M059J (cell line): ENCODE measurements around the gene SNTG2. TPM values are rescaled to one million over a fixed set of nuclear protein-coding genes. Genes with fewer than 3 reads are reported as not detected.

Source experiments
- DNase-seq: peaks from one replicate; pipeline ENCODE4 v3.0.0-alpha.2; 2012; ENCODE audit warnings: low read depth
- total RNA-seq: library from RNA; depleted of rRNA; stranded (reverse); fragments of >200 nt; shearing (Covaris generic); gene quantifications from 2 replicates; pipeline ENCODE4 v1.2.3, GENCODE V29; 2014

Gene SNTG2
- total RNA-seq, 1 experiment from 2014 or later = not detected

DNA sequence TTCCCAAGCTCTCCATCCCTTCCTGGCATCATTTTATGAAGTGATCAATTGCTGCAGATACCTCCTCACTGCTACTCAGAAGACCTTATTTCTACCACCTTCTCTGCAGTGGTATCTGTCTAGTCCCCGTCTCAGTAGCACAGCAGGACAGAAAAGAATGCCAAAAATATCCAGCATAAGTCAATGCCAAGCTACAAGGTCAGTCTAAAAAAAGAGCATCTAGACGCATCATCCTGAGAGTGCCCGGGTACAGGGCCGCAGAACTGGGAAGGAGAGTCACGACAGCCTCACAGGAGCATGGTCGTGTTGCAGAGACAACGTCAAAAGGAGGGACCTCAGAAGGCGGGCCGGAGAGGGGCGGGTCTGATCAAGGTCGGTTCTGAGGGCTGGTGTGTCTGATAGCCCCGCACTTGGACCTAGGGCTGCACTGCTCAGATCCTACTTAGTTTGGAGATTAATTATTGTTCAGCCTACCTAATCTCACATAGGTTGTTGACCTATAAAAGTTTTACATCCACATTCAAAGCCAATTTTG lies 24.3 kb upstream of the SNTG2 start:
- no peak for DNase-seq

DNA sequence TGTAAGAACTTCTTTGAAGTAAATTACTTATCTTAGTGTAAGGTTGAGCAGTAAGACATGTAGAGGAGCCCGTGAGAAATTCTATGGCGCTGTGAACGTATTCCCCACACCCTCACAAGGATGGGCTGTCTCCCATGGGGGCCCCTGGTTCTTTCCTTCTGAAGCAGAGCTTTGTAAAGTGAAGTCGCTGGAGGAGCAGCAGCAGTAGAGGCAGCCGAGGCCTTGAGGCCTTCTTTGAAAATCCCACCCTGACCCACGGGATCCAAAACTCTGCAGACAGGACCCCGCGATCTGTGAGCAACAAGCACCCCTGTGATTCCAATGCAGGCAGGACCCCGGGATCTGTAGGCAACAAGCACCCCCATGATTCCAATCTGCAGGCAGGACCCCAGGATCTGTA lies 23.8 kb upstream of the SNTG2 start:
- no peak for DNase-seq

DNA sequence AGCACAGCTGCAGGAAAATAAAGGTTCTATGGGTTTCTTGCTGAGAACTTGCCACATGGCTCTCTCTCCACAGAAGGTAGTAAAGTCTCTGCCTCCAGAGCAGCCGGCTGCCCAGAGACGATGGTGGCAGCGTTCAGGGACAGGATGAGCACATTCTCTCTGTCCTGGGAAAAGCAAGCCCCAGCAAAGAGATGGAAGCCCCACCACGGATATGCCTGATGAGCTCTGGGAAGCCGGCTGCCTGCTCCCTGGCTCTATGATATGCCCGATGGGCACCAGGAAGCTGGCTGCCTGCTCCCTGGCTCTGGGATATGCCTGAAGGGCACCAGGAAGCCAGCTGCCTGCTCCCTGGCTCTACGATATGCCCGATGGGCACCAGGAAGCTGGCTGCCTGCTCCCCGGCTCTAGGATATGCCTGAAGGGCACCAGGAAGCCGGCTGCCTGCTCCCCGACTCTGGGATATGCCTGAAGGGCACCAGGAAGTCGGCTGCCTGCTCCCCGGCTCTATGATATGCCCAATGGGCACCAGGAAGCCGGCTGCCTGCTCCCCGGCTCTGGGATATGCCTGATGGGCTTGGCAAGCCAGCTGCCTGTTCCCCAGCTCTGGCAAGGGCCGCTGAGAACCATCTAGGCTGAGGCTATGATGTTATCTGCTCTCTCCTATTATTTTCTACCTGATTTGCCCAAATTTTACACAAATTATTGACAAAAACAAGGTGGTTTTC lies 21.5 kb upstream of the SNTG2 start:
- DNase-seq = no peak

DNA sequence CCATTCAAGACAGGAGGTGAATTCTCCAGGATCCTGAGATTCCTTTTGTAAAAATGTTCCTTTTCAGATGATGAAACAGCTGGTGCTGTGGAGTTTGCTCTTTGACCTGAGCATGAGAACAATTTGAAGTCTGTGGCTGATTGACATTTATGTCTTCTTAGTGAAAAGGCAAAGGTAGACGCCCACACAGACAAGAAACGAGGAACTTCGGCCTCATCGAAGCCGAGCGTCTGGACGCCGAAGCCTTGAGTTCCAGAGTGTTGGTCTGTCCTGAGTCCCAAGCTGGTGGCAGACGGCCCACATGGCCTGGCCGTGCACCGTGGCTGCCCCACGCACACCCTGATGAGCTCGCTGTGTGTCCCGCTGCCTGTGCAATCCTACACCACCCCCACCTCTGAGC lies 20.7 kb upstream of the SNTG2 start:
- DNase-seq = no peak

DNA sequence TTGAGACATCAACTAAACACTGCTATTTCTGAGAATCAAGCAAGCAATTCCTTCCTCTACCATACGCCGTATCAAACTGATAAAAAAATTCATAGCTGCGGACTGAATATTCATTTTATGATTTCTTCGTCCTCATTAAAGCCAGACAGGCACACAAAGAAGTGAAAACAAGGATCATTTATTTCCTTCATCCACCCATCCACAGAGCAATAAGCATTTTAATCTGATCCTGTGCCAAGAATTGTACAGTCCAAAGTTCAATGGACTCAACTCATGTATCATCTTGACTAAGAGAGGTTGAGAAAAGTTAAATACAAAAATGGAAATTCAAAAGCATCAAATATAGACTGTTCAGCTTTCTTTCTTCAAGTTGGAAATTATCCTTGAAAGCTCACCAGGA lies 19.7 kb upstream of the SNTG2 start:
- DNase-seq = no peak

DNA sequence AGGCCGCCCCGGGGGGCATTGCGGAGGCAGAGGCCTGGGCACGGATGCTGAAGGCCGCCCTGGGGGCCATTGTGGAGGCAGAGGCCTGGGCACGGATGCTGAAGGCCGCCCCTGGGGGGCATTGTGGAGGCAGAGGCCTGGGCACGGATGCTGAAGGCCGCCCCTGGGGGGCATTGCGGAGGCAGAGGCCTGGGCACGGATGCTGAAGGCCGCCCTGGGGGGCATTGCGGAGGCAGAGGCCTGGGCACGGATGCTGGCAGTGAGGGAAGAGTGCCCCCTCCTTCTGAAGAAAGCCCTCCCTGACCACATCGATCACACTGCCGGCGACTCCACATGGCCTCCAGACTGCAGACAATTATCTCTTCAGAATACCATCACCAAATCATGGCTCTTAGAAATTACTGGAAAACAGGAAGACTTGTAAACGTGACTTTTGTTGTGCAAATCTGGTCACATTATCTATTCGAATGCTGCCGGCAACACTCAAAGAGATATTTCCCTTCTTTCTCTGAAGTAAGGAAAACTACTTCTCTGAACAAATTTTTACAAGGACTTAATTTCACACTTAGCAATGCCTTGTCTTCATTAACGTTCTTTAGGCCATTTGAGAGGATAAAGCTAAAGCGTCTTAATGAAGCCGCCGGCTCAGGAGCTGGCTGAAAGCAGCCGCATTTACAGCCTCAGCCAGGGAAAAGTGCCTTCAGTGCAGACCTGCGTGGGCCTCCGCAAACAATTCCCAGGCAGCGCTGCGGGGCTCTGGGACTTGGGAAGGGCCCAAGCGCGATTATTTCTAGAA lies 18.1 kb upstream of the SNTG2 start:
- no peak for DNase-seq

DNA sequence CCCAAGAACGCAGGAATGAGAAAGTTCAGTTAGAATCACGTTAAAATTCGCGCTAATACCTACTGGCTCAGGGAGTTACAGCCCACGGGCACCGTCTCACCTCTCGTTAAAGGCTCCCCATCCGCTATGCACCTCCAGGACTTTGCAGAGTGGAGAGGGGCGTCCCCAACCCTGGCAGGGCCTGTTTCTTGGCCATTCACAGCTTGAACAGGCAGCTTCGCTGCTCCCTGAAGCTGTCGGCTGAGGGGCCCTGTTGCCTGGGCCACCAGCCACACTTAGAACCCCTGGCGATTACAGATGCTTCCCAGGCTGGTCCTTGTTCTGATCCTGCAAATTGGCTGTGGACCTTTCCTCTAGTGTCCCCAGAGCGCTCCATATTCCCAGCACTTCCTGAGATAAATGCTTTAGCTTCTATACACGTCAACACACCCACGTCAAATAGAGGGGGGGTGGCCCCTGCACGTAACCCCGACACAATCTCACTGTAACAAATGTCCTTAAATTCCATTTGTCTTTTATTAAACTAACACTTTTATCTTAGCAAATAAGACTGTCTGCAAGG lies 16.8 kb upstream of the SNTG2 start:
- no peak for DNase-seq

DNA sequence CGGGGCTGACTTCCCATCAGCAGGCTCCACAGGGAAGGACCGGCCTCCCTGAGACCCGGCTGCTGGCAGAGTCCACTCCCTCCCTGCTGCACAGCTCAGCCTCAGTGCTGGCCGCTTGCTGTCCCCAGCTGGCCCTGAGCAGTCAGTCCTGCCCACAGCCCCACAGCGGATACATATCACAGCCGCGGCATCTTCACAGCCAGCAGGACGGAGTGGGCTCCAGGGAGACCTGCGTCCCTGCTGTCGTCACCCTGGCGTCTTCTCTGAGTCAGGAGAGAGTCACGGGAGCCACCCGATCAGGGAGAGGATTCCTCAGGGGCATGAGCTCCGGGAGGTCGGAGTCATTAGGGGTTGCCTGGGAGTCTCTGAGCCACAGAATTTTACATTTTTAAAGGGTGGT lies 13.1 kb upstream of the SNTG2 start:
- peak; percentile 18 for DNase-seq

DNA sequence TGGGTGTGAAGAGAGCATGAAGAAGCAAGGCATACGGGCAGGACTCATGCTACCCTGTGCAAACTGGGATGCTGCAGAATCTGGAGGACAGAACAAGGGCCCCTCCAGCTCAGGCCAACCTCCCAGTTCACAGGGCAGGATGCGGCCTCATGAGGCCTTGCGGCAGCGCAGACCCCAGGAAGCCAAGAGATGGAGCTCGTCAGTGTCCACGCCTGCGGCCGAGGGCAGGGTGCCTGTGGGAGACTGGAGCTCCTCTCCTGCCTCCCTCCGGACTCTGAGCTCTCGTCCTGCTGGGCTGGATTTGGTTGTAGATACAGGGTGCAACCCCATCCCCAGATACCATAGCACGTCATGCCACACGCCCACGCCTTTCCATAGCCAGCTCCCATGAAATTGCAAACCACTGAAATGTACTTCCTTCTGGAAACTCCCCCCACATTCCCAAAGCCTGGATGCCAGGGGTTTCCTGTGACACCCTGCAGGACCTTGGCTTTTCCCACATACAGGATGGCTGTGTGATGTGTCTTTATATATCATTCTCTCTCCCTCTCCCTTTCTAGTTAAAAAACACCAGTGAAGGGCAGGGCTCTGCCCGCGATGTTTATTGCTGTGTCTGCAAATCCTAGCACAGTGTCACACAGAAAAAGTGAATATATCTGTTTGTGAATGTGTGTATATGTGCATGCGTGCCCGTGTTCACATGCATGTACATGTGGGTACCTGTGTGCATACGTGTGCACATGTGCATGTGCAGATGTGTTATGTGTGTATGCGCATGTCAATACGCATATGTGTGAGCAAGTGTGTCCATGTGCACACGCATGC lies 12.3 kb upstream of the SNTG2 start:
- DNase-seq = no peak

DNA sequence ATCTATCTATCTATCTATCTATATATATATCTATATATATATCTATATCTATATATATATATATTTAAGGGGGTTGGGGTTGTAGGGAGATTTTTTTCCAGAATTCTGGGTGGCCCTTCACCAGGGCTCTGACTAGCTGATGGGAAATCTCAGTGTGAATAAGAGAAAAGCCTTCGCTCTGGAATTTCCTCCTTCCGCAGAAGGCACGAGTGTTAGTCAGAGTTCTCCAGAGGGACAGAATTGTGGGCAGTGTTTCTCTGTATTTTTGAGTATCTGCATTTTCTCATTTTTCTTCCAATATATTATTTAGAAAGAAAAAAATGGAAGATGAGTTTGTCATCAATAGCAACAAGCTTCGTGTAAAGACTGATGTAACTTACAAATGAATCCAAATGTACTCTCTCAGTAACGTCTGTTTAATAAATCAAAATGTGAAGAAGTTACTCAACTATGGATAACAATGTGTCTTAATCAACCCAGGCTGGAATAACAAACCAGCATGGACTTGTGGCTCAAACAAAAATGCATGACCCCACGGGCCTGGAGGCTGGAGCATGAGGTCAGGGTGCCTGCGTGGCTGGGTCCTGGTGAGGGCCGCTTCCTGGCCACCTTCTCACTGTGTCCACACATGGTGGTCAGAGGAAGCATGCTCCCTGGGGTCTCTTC lies 10.6 kb upstream of the SNTG2 start:
- no peak for DNase-seq

DNA sequence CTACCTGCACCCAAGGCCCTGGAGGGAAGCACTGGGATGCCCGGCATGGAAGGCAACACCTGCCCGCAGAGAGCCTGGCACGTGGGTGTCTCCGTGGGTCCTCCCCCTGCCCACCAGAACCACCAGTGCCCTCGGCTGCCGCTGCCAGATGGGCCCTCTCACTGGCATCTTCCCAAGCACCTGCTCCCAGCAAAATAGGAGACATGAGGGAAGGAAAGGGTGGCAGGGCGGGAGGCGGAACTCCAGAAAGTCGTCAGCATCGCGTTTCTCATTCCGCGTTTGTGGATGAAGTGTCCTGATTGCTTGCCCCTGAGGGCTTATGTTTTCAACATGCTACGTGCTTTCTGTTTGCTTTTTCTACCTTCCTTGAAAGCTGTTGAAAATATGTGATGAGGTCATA lies 8.8 kb upstream of the SNTG2 start:
- no peak for DNase-seq

DNA sequence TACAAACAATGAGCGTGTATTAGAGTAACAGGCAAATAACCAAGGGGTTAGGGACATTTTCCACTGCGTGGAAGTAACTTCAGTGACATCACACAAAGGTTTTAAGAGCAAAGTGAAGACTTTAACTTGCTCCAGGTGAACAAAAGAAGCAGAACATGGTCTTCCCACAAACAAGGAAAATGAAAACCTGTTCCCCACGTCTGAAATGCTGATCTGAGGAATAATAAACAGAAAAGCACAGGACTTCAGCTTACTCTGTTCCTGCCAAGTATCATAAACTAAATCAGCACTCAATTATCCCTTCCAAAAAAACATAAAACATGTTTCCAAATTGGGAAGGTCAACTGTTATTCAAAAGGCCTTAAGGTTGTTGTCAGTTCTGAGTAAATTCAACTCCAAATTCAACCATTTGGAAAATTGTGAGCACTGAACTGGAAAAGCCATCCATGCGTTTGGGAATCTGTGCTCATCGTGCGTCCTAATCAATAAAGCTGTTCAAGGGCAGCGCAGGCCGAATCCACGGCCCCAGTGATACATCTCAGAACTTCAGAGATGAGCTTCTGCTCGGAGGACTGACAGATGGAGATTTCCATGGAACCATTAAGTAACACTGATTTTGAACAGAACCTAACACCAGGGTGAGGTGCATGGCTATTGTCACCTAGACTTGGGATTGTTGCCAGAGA lies 7.7 kb upstream of the SNTG2 start:
- no peak for DNase-seq

DNA sequence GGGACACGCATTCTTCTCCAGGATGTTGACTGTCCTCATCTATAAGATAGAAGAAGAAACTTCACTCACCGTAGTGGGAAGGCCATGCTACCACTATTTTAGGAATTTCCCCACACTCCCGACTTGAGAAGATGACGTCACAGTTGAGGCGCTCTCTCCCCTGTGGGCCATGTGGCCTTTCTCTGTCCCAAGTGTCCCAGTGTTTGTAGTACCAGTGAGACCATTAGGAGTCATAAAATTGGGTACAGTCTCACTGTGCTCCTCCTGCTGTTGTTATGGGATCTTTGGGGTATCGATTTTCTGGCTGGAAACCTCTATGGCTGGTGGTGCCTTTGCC lies 7.2 kb upstream of the SNTG2 start:
- no peak for DNase-seq

DNA sequence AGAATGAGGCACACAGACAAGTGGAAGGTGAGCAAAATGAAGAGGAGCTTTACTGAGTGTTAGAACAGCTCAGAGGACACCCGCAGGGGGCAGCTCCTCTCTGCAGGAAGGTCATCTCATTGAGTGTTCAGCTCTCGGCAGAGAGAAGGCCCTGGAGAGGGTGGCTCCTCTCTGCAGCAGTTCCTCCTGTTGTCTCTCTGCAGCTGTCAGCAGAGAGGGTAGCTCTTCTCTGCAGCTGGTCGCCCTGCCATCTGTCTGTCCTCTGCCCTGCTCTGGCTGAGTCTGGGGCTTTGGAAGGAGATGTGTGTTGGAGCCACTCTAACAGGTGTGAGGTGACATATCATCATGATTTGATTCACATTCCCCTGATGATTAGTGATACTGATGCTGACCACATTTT lies 6.8 kb upstream of the SNTG2 start:
- DNase-seq = no peak

DNA sequence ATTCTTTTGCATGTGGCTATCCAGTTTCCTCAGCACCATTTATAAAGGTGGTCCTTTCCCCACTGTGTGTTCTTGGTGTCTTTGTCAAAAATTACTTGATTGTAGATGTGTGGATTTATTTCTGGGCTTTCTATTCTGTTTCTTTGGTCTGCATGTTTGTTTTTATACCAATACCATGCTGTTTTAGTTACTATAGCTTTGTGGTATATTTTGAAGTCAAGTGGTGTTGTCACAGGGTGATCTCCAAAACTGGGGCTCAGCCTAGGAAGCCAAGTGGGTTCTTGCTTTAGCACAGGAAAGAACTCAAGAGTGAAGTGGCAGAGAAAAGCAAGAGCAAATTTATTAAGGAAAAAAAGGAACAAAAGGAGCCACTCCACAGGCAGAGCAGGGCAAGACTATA lies 6.0 kb upstream of the SNTG2 start:
- DNase-seq = no peak

DNA sequence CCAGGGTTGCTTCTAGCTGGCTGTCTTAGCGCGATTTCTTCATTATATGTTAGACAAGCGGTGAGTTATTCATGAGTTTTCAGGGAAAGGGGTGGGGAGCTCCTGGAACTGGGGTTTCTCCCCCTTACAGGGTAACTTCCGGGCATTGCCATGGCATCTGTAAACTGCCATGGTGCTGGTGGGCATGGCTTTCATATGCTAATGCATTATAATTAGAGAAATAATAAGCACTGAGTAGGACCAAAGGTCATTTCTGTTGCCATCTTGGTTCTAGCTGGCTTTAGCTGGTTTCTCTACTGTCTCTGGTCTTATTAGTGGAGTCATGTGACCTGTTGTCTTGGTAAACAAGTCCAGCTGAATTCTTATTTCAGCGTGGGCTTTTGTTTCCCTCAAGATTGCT lies 5.5 kb upstream of the SNTG2 start:
- DNase-seq = no peak

DNA sequence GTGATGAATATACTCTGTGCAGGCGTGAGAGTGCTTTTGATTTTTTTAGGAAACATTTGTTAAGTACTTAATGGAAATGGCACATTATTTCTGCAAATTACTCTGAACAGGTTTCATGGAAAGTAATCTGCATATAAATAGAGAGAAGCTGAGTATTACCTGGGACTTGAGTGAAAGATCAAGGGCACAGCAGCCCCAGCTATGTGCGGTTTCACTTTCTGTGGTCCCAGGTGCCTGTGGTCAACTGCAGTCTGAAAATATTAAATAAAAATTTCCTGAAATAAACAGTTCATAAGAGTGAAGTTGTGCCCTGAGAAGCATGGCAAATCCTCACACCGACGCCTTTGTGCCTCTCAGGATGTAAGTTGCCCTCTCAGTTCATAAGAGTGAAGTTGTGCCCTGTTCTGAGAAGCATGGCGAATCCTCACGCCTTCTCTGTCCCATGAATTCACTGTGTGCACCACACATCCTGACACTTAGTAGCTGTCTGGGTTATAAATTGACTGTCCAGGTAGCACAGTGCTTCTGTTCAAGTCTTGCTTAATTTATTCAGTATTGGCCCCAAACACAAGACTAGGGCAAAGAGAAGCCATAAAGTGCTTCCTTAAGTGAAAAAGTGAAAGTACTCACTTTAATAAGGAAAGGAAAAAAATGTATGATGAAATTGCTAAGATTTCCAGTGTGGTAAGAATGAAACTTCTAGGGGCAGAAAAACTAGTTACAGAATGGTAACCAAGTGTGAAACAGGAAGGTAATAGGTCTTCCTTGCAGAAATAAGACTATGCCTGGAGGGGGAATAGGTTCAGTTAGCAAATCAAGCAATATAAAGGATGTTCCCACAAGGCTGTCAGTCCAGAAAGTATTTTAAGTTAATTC lies 4.3 kb upstream of the SNTG2 start:
- DNase-seq = no peak

DNA sequence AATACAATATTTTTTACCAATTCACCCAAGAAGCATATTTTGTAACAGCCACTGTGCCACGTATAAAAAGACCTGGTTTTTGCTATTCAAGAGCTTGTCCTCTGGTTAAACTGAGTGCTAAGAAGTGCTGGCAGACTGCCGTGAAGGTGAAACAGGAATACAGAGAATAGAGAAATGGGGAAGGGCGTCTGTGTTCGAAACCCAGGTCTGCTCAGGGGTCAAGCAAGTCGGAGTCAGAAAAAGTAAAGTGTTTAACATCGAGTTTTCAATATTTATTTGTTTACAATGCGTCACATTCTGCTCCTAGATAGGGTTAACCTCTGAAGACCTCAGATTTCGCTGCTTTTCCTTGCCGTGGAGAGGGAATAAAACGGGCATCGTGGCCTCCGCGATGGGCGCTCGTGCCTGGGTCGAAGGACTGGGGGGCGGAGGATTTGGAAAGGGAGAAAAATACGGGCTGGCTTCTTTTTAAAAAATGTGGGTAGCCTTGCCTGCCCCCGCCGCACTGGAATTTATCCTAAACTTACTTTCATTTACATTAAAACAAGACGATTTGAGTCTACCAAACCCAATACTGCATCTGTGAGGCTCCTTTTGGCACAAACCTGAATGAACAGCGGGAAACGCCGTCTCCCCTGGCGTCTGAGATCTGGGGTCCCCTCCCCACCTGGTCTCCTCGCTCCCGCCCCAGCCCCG lies 1.1 kb upstream of the SNTG2 start:
- DNase-seq = no peak

DNA sequence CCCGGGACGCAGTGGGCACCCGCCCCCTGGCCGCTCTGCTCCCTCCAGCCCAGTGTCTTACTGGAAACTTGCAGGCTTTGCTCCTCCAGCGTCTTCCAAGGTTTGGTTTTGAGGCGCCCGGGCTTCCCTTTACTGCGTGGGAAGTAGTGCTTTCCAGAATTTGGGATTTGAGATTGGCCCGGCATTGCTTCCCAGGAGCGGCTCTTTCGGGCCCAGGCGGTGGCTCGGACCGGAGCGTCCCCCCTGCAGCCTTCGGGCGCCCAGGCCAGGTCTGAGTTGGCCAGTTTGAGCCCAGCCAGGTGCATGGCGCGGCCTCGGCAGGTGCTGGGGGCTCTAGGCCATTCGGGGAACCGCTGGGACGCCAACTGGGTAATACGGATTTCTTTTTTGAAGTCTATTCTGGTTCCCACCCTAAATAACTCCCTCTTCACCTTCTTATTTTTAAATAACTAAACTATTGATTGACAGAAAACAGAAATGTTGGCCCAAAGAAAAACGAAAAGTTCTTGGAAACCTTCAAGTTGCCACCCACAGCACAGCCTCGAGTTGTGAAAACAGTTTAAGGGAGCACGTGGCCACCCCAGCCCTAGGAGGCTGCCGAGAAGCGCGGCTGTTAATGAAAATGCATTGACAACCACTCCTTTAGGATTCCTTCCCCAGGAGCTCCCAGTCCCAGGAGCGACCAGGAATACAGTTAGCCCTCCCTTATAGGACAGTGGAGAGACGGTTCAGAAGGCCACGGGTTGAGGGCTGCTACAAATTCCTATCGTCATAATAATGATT lies 766 bp downstream of the SNTG2 start:
- no peak for DNase-seq
